Suppressor macrophage treated with lipopolysaccharide for 4 hours (primary cell): ENCODE measurements around the gene BICRAL.
"Not testable (repeated sequence)": the region's sequence is repeated elsewhere in the genome, so short reads cannot be mapped to it uniquely, and the experiment has no call there.

ENCODE experiments used
- DNase-seq: peaks from one replicate; pipeline ENCODE4 v3.0.0-alpha.2; 2020

The BICRAL gene

GRCh38 chr6:42846505-42846904 is 64.7 kb downstream of the BICRAL start:
- DNase-seq = no peak

GRCh38 chr6:42848700-42849099 is 66.8 kb downstream of the BICRAL start:
- DNase-seq = no peak

- DNase-seq = no peak
Measured at GRCh38 chr6:42851599-42851998, 69.7 kb downstream of the BICRAL start.

- no peak for DNase-seq
Measured at GRCh38 chr6:42860036-42860435, 78.2 kb downstream of the BICRAL start.

- DNase-seq = no peak
Measured at GRCh38 chr6:42860481-42860880, 78.6 kb downstream of the BICRAL start.

GRCh38 chr6:42864602-42865001 is 82.8 kb downstream of the BICRAL start:
- DNase-seq = no peak

- DNase-seq = no peak
Measured at GRCh38 chr6:42870145-42870936, 88.5 kb downstream of the BICRAL start.

GRCh38 chr6:42871711-42872110 is 89.9 kb downstream of the BICRAL start:
- DNase-seq = no peak

- DNase-seq = no peak
Measured at GRCh38 chr6:42873313-42873712, 91.5 kb downstream of the BICRAL start.

- no peak for DNase-seq
Measured at GRCh38 chr6:42877695-42878094, 95.8 kb downstream of the BICRAL start.

GRCh38 chr6:42879372-42880239 is 97.8 kb downstream of the BICRAL start, which contains the start of gene RPL7L1:
Gene RPL7L1, plus strand, starts transcription at chr6:42879616. Its CDS starts 295 bp downstream, at chr6:42879911.
- DNase-seq = peak; percentile 87

GRCh38 chr6:42880240-42880817 is 98.5 kb downstream of the BICRAL start:
- not testable (repeated sequence) for DNase-seq

GRCh38 chr6:42880871-42881270 is 99.0 kb downstream of the BICRAL start:
- not testable (repeated sequence) for DNase-seq

GRCh38 chr6:42885702-42886101 is 103.8 kb downstream of the BICRAL start:
- DNase-seq = no peak

- DNase-seq = not testable (repeated sequence)
Measured at GRCh38 chr6:42888201-42888600, 106.3 kb downstream of the BICRAL start.

- no peak for DNase-seq
Measured at GRCh38 chr6:42889815-42890214, 108.0 kb downstream of the BICRAL start.

- peak; percentile 96 for DNase-seq
Measured at GRCh38 chr6:42890311-42891198, 108.7 kb downstream of the BICRAL start.

GRCh38 chr6:42891199-42891722 is 109.4 kb downstream of the BICRAL start:
- no peak for DNase-seq

- not testable (repeated sequence) for DNase-seq
Measured at GRCh38 chr6:42894041-42894828, 112.4 kb downstream of the BICRAL start.

- DNase-seq = no peak
Measured at GRCh38 chr6:42896178-42896719, 114.4 kb downstream of the BICRAL start.

GRCh38 chr6:42898891-42899361 is 117.1 kb downstream of the BICRAL start:
- peak; percentile 83 for DNase-seq
